Measurements from ENCODE around the gene ARGLU1.
"Not testable (repeated sequence)": the region's sequence is repeated elsewhere in the genome, so short reads cannot be mapped to it uniquely, and the experiment has no call there.

Gene ARGLU1

DNA sequence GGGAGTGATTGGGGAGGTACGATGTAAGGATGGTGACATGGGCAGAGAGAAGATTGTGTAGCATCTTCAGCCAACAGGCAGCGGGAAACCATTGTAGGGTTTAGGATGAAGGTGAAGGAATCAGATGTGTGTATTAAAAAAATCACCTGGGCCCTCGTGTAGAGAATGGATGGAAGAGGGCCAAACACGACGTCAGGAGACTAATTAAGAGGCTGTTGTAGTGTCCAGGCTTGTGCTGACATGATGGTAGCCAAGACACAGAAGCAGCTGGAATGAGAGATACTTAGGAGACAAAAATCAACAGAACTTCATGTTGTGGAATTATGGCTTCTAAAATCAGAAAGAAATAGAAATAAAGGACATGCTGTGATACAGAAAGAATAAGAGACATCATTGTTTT lies 41.2 kb upstream of the ARGLU1 start:
- TF ChIP-seq, protein P1, sequence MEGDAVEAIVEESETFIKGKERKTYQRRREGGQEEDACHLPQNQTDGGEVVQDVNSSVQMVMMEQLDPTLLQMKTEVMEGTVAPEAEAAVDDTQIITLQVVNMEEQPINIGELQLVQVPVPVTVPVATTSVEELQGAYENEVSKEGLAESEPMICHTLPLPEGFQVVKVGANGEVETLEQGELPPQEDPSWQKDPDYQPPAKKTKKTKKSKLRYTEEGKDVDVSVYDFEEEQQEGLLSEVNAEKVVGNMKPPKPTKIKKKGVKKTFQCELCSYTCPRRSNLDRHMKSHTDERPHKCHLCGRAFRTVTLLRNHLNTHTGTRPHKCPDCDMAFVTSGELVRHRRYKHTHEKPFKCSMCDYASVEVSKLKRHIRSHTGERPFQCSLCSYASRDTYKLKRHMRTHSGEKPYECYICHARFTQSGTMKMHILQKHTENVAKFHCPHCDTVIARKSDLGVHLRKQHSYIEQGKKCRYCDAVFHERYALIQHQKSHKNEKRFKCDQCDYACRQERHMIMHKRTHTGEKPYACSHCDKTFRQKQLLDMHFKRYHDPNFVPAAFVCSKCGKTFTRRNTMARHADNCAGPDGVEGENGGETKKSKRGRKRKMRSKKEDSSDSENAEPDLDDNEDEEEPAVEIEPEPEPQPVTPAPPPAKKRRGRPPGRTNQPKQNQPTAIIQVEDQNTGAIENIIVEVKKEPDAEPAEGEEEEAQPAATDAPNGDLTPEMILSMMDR (IDR thresholded peaks at IDR 0.05; ENCODE audit: borderline replicate concordance, insufficient read depth, low read depth, low read length) = no peak
- no peak overlapping the region for H3K4me3 ChIP-seq (ENCODE audit: low read depth, low read length)

DNA sequence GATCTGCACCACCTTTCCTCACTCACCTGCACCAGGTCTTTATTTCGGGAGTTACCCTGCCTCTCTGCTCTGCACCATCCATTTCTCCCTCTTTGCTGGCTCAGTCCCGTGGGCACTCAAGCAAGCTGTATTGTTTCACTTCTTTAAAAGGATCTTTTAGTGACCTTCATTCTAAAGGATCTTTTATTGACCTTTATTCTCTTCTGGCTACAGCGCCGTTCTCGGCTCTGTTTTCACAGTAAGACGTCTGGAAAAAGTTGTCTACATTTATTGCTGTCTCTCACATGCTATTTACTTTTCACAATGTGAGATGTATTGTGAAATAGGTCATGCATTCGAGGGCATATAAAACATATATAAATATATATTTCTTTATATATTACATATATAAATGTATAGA lies 35.6 kb upstream of the ARGLU1 start:
- TF ChIP-seq, protein P1 (IDR thresholded peaks at IDR 0.05; ENCODE audit: borderline replicate concordance, insufficient read depth, low read depth, low read length) = no peak
- H3K4me3 ChIP-seq (ENCODE audit: low read depth, low read length) = no peak overlapping the region

DNA sequence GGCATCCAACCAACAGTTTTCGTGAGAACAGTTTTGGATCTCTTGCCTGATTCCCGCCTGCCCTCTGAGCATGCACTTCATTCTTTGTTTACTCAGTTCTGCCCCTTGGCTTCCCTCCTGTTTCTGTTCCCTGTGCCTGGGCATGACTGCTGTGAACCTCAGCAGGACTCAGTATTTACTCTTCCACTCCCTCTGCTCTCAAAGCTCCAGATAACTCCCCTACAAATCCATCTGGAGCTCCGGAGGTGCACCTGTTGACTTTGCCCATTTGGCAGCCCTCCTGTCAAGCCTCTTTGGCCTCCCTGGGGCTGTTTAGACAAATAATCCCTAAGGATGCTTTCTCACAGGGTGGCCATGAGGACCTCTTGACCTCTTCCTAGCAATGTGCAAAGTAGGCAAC lies 34.2 kb upstream of the ARGLU1 start:
- no peak overlapping the region for H3K4me3 ChIP-seq (ENCODE audit: low read depth, low read length)
- TF ChIP-seq, protein P1 (IDR thresholded peaks at IDR 0.05; ENCODE audit: borderline replicate concordance, insufficient read depth, low read depth, low read length) = no peak

DNA sequence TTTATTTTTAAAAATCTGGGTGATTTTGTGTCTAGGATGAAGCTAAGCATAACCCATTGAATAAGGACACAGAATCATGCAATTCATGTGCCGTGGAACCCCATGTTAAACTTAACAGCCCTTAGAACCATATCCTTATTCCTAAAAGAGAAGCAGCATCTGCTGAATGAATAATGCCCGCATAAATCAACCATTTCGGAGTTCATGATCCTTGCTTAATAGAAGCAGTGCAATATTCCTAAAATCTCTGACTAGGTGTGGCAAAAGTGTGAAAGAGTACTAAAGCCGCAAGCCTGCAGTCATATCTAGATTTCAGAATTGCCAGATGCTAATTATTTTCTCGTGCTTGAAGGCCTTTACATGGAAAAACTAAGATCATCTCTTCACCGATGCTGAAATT lies 33.6 kb upstream of the ARGLU1 start:
- H3K4me3 ChIP-seq (ENCODE audit: low read depth, low read length) = no peak overlapping the region
- TF ChIP-seq, protein P1 (IDR thresholded peaks at IDR 0.05; ENCODE audit: borderline replicate concordance, insufficient read depth, low read depth, low read length) = no peak

DNA sequence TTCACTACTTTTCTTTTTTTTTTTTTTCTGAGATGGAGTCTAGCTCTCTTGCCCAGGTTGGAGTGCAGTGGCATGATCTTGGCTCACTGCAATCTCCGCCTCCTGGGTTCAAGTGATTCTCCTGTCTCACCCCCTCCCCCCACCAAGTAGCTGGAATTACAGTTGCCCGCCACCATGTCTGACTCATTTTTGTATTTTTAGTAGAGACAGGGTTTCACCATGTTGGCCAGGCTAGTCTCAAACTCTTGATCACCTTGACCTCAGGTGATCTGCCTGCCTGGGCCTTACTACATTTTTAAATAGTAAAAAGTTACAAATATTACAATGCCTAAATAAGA lies 32.8 kb upstream of the ARGLU1 start:
- not testable (repeated sequence) for H3K4me3 ChIP-seq (ENCODE audit: low read depth, low read length)

DNA sequence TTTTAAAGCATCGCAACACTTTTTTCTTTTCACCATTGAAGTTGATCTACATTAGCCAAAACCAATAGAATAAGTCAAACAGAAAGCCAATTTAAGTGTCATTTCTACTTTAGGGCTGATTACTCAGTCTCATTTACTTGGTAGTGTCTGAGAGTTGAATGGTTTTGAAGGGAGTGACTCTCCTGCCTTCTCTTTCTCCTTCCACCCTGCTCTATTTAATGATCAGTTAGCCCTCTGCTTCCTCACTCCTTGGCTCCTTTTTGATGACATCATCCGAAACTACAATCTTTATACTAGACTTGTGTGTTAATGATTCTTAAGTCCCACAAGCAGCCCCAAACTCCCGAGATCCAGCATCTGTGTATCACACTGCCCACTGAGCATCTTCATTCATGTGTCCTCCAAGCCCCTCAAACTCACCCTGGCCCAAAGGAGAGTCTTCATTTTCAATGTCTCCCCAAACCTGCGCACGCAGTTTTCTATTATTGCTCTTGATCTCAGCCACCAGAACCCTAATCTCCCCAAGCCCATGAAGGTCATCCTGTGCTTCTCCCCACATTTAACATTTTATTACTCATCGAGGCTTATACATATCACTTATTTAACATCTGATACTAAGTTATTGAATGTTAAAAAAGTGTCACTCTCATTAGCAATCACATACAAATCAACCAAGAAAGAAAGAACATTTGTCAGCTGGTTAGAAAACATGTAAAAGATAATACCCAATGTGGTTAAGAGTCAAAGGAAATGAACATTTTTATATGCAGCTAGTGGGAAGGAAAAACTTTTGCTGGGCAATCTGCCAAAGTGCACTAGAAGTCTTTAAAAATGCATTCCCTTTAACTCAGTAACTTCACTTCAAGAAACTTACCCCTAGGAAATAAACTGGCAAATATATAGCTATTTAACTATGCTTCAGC lies 32.2 kb upstream of the ARGLU1 start:
- no peak overlapping the region for H3K4me3 ChIP-seq (ENCODE audit: low read depth, low read length)
- TF ChIP-seq, protein P1 (IDR thresholded peaks at IDR 0.05; ENCODE audit: borderline replicate concordance, insufficient read depth, low read depth, low read length) = no peak

DNA sequence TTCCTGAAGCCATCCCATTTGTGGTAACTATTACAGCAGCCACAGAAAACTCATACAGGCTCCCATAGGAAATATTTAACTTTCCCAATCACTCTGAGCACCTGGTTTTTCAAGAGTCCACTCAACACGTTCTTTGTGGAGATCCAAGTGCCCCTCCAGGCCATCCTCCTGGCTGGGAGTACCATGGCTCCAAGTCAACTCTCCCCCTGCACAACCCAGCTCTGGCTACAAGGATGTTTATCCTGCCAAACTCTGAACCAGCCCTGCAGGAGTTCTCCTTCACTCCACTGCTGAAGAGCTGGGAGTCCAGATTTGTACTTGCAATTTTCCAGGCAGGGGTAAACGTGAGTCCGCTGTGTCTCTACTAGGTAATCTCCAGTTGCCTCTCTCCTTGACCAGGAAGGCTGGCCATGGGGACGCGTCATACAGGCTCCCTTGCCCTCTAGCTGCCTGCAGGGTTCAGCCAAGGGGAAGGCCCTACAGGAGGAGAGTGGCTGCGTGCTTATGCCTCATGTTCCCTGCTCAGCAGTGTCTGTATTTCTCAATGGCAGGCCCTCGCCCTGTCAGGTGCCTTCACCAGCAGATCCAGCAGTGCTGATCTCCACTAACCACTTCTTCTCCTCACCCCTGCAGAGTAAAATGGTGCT lies 29.9 kb upstream of the ARGLU1 start:
- H3K4me3 ChIP-seq (ENCODE audit: low read depth, low read length) = no peak overlapping the region
- TF ChIP-seq, protein P1 (IDR thresholded peaks at IDR 0.05; ENCODE audit: borderline replicate concordance, insufficient read depth, low read depth, low read length) = no peak
